K562 (cell line): Measurements from ENCODE around the gene OR5AU1. TPM values are rescaled to one million over a fixed set of nuclear protein-coding genes. Genes with fewer than 3 reads are reported as not detected.

Source experiments
- CHD2 ChIP-seq: IDR thresholded peaks from 2 replicates; pipeline ENCODE4 v1.6.1; 2011; ENCODE audit warnings: low read depth, low read length
- ELF2 ChIP-seq: fragments of 250-450 bp; sonication (Bioruptor Pico); IDR thresholded peaks from 2 replicates; pipeline ENCODE4 v1.5.0; 2021; ENCODE audit warnings: mild to moderate bottlenecking
- ESRRB ChIP-seq: fragments of 250-450 bp; sonication (Bioruptor Pico); IDR thresholded peaks from 2 replicates; pipeline ENCODE4 v1.5.0; 2020; ENCODE audit warnings: mild to moderate bottlenecking, moderate library complexity, borderline replicate concordance
- EZH2 ChIP-seq: IDR thresholded peaks from 2 replicates; pipeline ENCODE4 v1.6.1; 2012; ENCODE audit warnings: low read depth, mild to moderate bottlenecking, inconsistent platforms, low read length, borderline replicate concordance
- ILF3 ChIP-seq: fragments of 450-650 bp; IDR thresholded peaks from 2 replicates; pipeline ENCODE4 v1.6.1; 2018; ENCODE audit warnings: antibody characterized with exemption, mild to moderate bottlenecking, moderate library complexity, borderline replicate concordance
- KDM1A ChIP-seq, 2 experiments: fragments of 450-650 bp; IDR thresholded peaks; 2 replicates each; pipeline ENCODE4 v1.6.1; 2016; ENCODE audit warnings: mild to moderate bottlenecking in 2 of 2
- MECOM ChIP-seq: fragments of 250-450 bp; sonication (Bioruptor Pico); IDR thresholded peaks from 2 replicates; pipeline ENCODE4 v1.8.0; 2022; ENCODE audit warnings: inconsistent platforms
- NBN ChIP-seq: fragments of 450-650 bp; IDR thresholded peaks from 2 replicates; pipeline ENCODE4 v1.6.1; 2016; ENCODE audit warnings: low read depth, mild to moderate bottlenecking
- NCOR1 ChIP-seq: fragments of 450-650 bp; IDR thresholded peaks from 2 replicates; pipeline ENCODE4 v1.6.1; 2016; ENCODE audit warnings: mild to moderate bottlenecking, moderate library complexity
- NFE2 ChIP-seq: IDR thresholded peaks from 2 replicates; pipeline ENCODE4 v1.6.1; 2014; ENCODE audit warnings: antibody characterized with exemption, low read depth
- NFIC ChIP-seq: fragments of 450-650 bp; IDR thresholded peaks from 2 replicates; pipeline ENCODE4 v1.6.1; 2017; ENCODE audit warnings: mild to moderate bottlenecking, inconsistent platforms
- PRDM10 ChIP-seq: fragments of 450-650 bp; IDR thresholded peaks from 2 replicates; pipeline ENCODE4 v1.6.1; 2018; ENCODE audit not compliant: partially characterized antibody
- THRAP3 ChIP-seq: fragments of 450-650 bp; IDR thresholded peaks from 2 replicates; pipeline ENCODE4 v1.6.1; 2016; ENCODE audit warnings: mild to moderate bottlenecking, inconsistent platforms, borderline replicate concordance
- VEZF1 ChIP-seq: fragments of 200-800 bp; sonication (Bioruptor generic); IDR thresholded peaks from 2 replicates; pipeline ENCODE4 v1.6.1; 2017; ENCODE audit warnings: missing genetic modification characterization, missing compliant biosample characterization
- ZBTB2 ChIP-seq: fragments of 450-650 bp; IDR thresholded peaks from 2 replicates; pipeline ENCODE4 v1.6.1; 2016; ENCODE audit warnings: antibody characterized with exemption
- ZNF121 ChIP-seq: sonication (generic); formaldehyde crosslinking; conservative IDR thresholded peaks from 2 replicates; pipeline ENCODE4 v1.8.0; 2022; ENCODE audit warnings: missing genetic modification reagents
- ZNF263 ChIP-seq: sonication (generic); formaldehyde crosslinking; IDR thresholded peaks from 2 replicates; pipeline ENCODE4 v1.8.0; 2022; ENCODE audit warnings: mild to moderate bottlenecking, missing genetic modification reagents, borderline replicate concordance
- ZNF274 ChIP-seq: IDR thresholded peaks from 2 replicates; pipeline ENCODE4 v1.6.1; 2011; ENCODE audit warnings: low read depth, mild to moderate bottlenecking, low read length, moderate library complexity, borderline replicate concordance
- ZNF347 ChIP-seq: fragments of 450-650 bp; formaldehyde crosslinking; IDR thresholded peaks from 2 replicates; pipeline ENCODE4 v1.4.0; 2020; ENCODE audit warnings: low read depth, mild to moderate bottlenecking, moderate library complexity
- ZNF431 ChIP-seq: sonication (generic); formaldehyde crosslinking; IDR thresholded peaks from 2 replicates; pipeline ENCODE4 v1.8.0; 2022; ENCODE audit warnings: mild to moderate bottlenecking, missing genetic modification reagents
- ZNF511 ChIP-seq: sonication (generic); formaldehyde crosslinking; IDR thresholded peaks from 2 replicates; pipeline ENCODE4 v1.8.0; 2022; ENCODE audit warnings: mild to moderate bottlenecking, missing genetic modification reagents
- polyA plus RNA-seq, 8 experiments: library from polyadenylated mRNA; depleted of rRNA in 4 of 8; stranded (reverse) in 5 of 8; unstranded in 3 of 8; fragments of >200 nt; fragmentation: Nextera tagmentation in 2 of 8; fragmentation: Illumina TruSeq in 1 of 8; extraction: Ambion mirVana in 2 of 8; extraction: Trizol in 1 of 8; gene quantifications; 2 replicates each; pipeline versions ENCODE4 v1.2.1 to v1.2.3, GENCODE V29; 2011 to 2014; ENCODE audit warnings: inconsistent platforms in 1 of 8, missing spikeins in 1 of 8
- total RNA-seq, 7 experiments: library from RNA; depleted of rRNA in 6 of 7; stranded (reverse); fragments of >200 nt in 6 of 7; fragmentation: Illumina TruSeq in 2 of 7; extraction: Trizol in 2 of 7; gene quantifications; 2 replicates each; pipeline versions ENCODE4 v1.2.1 to v1.2.3, GENCODE V29; 2011 to 2021; ENCODE audit warnings: low replicate concordance in 1 of 7
- TF ChIP-seq, protein P1 (sequence below): fragments of 250-450 bp; sonication (Bioruptor Pico); IDR thresholded peaks from 2 replicates; pipeline ENCODE4 v1.8.0; 2022; ENCODE audit warnings: moderate library complexity, mild to moderate bottlenecking, inconsistent platforms

OR5AU1 gene
- total and polyA plus RNA-seq, 9 of the 15 experiments (the other 6 are each of a cell fraction or from before 2014, with no cell fraction given), result not detected

DNA sequence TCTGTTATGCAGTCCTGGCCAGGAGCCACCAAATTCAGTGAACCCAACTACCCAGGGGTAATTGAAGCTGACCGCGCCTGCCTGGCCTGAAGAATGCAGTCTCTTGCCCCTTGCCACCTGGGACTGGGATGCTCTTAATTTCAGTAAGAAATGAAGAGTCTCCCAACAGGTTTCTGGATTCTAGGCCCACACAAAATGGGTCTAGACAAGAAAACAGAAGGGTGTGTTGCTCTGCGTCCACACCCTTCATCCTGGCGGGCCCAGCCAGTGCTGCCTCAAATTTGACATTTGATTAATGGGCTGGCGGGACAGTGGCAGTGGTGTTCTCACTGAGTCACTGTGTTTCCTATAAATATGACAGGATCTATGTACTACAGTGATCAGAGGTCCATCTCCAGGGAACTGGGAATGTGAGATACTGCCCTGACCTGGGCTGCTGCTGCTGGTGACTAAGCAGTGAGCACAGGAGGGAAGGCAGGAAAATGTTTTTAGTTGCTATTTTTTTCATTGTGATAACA is 48.5 kb downstream of the OR5AU1 start (continued):
- TF ChIP-seq CHD2, result no peak
- no peak for TF ChIP-seq THRAP3
- TF ChIP-seq ZNF263 (CRISPR knock-in tag), result no peak
- no peak for TF ChIP-seq ZNF274
- TF ChIP-seq ILF3, result no peak
- TF ChIP-seq, protein P1, sequence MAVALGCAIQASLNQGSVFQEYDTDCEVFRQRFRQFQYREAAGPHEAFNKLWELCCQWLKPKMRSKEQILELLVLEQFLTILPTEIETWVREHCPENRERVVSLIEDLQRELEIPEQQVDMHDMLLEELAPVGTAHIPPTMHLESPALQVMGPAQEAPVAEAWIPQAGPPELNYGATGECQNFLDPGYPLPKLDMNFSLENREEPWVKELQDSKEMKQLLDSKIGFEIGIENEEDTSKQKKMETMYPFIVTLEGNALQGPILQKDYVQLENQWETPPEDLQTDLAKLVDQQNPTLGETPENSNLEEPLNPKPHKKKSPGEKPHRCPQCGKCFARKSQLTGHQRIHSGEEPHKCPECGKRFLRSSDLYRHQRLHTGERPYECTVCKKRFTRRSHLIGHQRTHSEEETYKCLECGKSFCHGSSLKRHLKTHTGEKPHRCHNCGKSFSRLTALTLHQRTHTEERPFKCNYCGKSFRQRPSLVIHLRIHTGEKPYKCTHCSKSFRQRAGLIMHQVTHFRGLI (CRISPR knock-in tag), result no peak
- peak; percentile 75; the same call in 1 of the 2 replicates for TF ChIP-seq NFIC
- TF ChIP-seq KDM1A (IDR thresholded peaks at IDR 0.05), result peak; percentile 46 to 53; a peak in 3 of 4 replicates
- TF ChIP-seq EZH2, result no peak
- no peak for TF ChIP-seq ZNF121
- peak; percentile 77 for TF ChIP-seq NCOR1
- no peak for TF ChIP-seq VEZF1 (CRISPR knock-in tag)
- TF ChIP-seq ZNF431 (CRISPR knock-in tag), result no peak
- TF ChIP-seq ZBTB2, result no peak
- TF ChIP-seq NBN, result no peak
- no peak for TF ChIP-seq ESRRB (CRISPR knock-in tag)
- TF ChIP-seq ZNF511 (CRISPR knock-in tag), result no peak
- TF ChIP-seq ZNF347 (CRISPR knock-in tag), result no peak
- no peak for TF ChIP-seq ELF2 (CRISPR knock-in tag)
- peak; percentile 58; the same call in 1 of the 2 replicates for TF ChIP-seq MECOM (CRISPR knock-in tag)
- peak; percentile 31 for TF ChIP-seq PRDM10
- TF ChIP-seq NFE2, result peak; percentile 77
